Measurements from ENCODE around the gene SMTNL2. TPM values are rescaled to one million over a fixed set of nuclear protein-coding genes. Genes with fewer than 3 reads are reported as not detected.
A peak's percentile ranks its signal among the peaks of the same experiment; 100 is the strongest.

Gene SMTNL2
- total and polyA plus RNA-seq, 10 donors = 0.22 to 1.5 (median 0.80) TPM

GRCh38 chr17:4580291-4580690 lies 4.0 kb upstream of the SMTNL2 start:
- intact Hi-C loops (cut with DNase I; ENCODE audit: low total_unique reads) = no loop called here
- Histone ChIP-seq H3K27me3 (replicated peaks in 1 of 7) (peaks cover 4 to 41% (median 33%) of the 10 kb centered on the region in 7 donors), H3K4me3 (no peak overlapping the region), H3K9me3 (no peaks in the 10 kb centered on the region), H3K27ac (no peak overlapping the region), H3K36me3 (no peaks in the 10 kb centered on the region), H3K4me1 (peaks cover 6 to 21% (median 16%) of the 10 kb centered on the region in 6 donors)
- WGBS, 5 donors = 22 to 48% (median 45%) methylated on average over 5 to 7 of the region's 7 CpGs
- TF ChIP-seq POLR2AphosphoS5 (IDR thresholded peaks at IDR 0.05) (no peak), CTCF (IDR thresholded peaks at IDR 0.05 in 8 of 11, conservative IDR thresholded peaks at IDR 0.05 in 3 of 11) (no peak), POLR2A (IDR thresholded peaks at IDR 0.05) (no peak)
- DNase-seq = peak; percentile 46

GRCh38 chr17:4582101-4582501 lies 2.2 kb upstream of the SMTNL2 start:
- peak; percentile 55 for DNase-seq
- no peaks in the 10 kb centered on the region for H3K9me3 ChIP-seq
- no peak for TF ChIP-seq POLR2A (IDR thresholded peaks at IDR 0.05)
- TF ChIP-seq POLR2AphosphoS5 (IDR thresholded peaks at IDR 0.05) = no peak
- no peak for TF ChIP-seq CTCF (IDR thresholded peaks at IDR 0.05 in 8 of 11, conservative IDR thresholded peaks at IDR 0.05 in 3 of 11)
- no peak overlapping the region for H3K4me3 ChIP-seq
- no peak overlapping the region for H3K27ac ChIP-seq
- no peaks in the 10 kb centered on the region for H3K36me3 ChIP-seq
- peaks cover 6 to 21% (median 16%) of the 10 kb centered on the region in 6 donors for H3K4me1 ChIP-seq
- intact Hi-C loops (cut with DNase I; ENCODE audit: low total_unique reads) = no loop called here
- WGBS, 5 donors = 64 to 74% (median 71%) methylated on average over 5 to 7 of the region's 7 CpGs
- peaks cover 4 to 52% (median 33%) of the 10 kb centered on the region in 7 donors for H3K27me3 ChIP-seq (replicated peaks in 1 of 7)

- H3K4me1 ChIP-seq = peaks cover 6 to 21% (median 16%) of the 10 kb centered on the region in 6 donors
- no peaks in the 10 kb centered on the region for H3K9me3 ChIP-seq
- intact Hi-C loops (cut with DNase I; ENCODE audit: low total_unique reads) = no loop called here
- H3K4me3 ChIP-seq = no peak overlapping the region
- peaks cover 4 to 52% (median 33%) of the 10 kb centered on the region in 7 donors for H3K27me3 ChIP-seq (replicated peaks in 1 of 7)
- 74 to 91% (median 84%) methylated on average over 8 of the region's 8 CpGs for WGBS, 5 donors
- no peak overlapping the region for H3K27ac ChIP-seq
- no peaks in the 10 kb centered on the region for H3K36me3 ChIP-seq
- TF ChIP-seq CTCF (IDR thresholded peaks at IDR 0.05 in 8 of 11, conservative IDR thresholded peaks at IDR 0.05 in 3 of 11) = no peak
- TF ChIP-seq POLR2A (IDR thresholded peaks at IDR 0.05) = no peak
- no peak for TF ChIP-seq POLR2AphosphoS5 (IDR thresholded peaks at IDR 0.05)
- DNase-seq = peak; percentile 16
Measured at GRCh38 chr17:4582691-4583090, 1.6 kb upstream of the SMTNL2 start.

GRCh38 chr17:4583206-4583605 lies 1.1 kb upstream of the SMTNL2 start:
- Histone ChIP-seq H3K27ac (no peak overlapping the region), H3K4me3 (no peak overlapping the region), H3K36me3 (no peaks in the 10 kb centered on the region), H3K27me3 (replicated peaks in 1 of 7) (peaks cover 4 to 52% (median 33%) of the 10 kb centered on the region in 7 donors), H3K4me1 (peaks cover 6 to 21% (median 16%) of the 10 kb centered on the region in 6 donors), H3K9me3 (no peaks in the 10 kb centered on the region)
- TF ChIP-seq POLR2AphosphoS5 (IDR thresholded peaks at IDR 0.05) = no peak
- no peak for TF ChIP-seq POLR2A (IDR thresholded peaks at IDR 0.05)
- TF ChIP-seq CTCF (IDR thresholded peaks at IDR 0.05 in 8 of 11, conservative IDR thresholded peaks at IDR 0.05 in 3 of 11) = no peak
- WGBS, 5 donors = 63 to 73% (median 64%) methylated on average over 3 of the region's 3 CpGs
- intact Hi-C loops (cut with DNase I; ENCODE audit: low total_unique reads) = no loop called here
- DNase-seq = peak; percentile 19

All from spleen (tissue), 11 donors.